Measurements from ENCODE around the gene SIM2.

- TF ChIP-seq ZNF407 (CRISPR knock-in tag; IDR thresholded peaks at IDR 0.05; ENCODE audit: not compliant biosample characterization) (no peak), SP2 (CRISPR knock-in tag; IDR thresholded peaks at IDR 0.05) (no peak), EP300 (IDR thresholded peaks at IDR 0.05; ENCODE audit: low read depth in 2 of 2, low read length in 2 of 2) (no peak), EP300 (CRISPR knock-in tag; IDR thresholded peaks at IDR 0.05; ENCODE audit: borderline replicate concordance) (no peak), CTCF (CRISPR knock-in tag; IDR thresholded peaks at IDR 0.05) (no peak), ZNF687 (CRISPR knock-in tag; IDR thresholded peaks at IDR 0.05) (no peak), ZNF652 (CRISPR knock-in tag; IDR thresholded peaks at IDR 0.05; ENCODE audit: borderline replicate concordance, low read depth) (no peak)
These were observed 34.3 kb upstream of the SIM2 start for GRCh38 chr21:36664662-36664990.

Measured in HepG2 (cell line).